Measurements from ENCODE around the gene ELOVL6.
"Not testable (repeated sequence)": the region's sequence is repeated elsewhere in the genome, so short reads cannot be mapped to it uniquely, and the experiment has no call there.

The ELOVL6 gene

GRCh38 chr4:110068248-110068647, 130.2 kb downstream of the ELOVL6 start:
- ATAC-seq = no peak

GRCh38 chr4:110064934-110065333, 133.5 kb downstream of the ELOVL6 start:
- no peak for ATAC-seq

GRCh38 chr4:110064295-110064694, 134.1 kb downstream of the ELOVL6 start:
- ATAC-seq = no peak

- ATAC-seq = no peak
Measured at GRCh38 chr4:110062166-110062565, 136.2 kb downstream of the ELOVL6 start.

GRCh38 chr4:110061076-110061475, 137.3 kb downstream of the ELOVL6 start:
- no peak for ATAC-seq

GRCh38 chr4:110059556-110060191, 138.7 kb downstream of the ELOVL6 start:
- ATAC-seq = peak; percentile 59 to 74

GRCh38 chr4:110058677-110059076, 139.7 kb downstream of the ELOVL6 start:
- no peak for ATAC-seq

- ATAC-seq = no peak
Measured at GRCh38 chr4:110055158-110055768, 143.2 kb downstream of the ELOVL6 start.

GRCh38 chr4:110049951-110050925, 148.2 kb downstream of the ELOVL6 start:
- no peak for ATAC-seq

GRCh38 chr4:110046588-110047049, 151.8 kb downstream of the ELOVL6 start:
- no peak for ATAC-seq

- ATAC-seq = no peak
Measured at GRCh38 chr4:110042545-110043517, 155.6 kb downstream of the ELOVL6 start.

GRCh38 chr4:110041735-110042134, 156.7 kb downstream of the ELOVL6 start:
- no peak for ATAC-seq

- not testable (repeated sequence) for ATAC-seq
Measured at GRCh38 chr4:110039164-110039563, 159.3 kb downstream of the ELOVL6 start.

GRCh38 chr4:110034026-110034393, 164.4 kb downstream of the ELOVL6 start:
- ATAC-seq = no peak

- ATAC-seq = no peak
Measured at GRCh38 chr4:110033355-110034025, 164.9 kb downstream of the ELOVL6 start.

GRCh38 chr4:110032603-110033002, 165.8 kb downstream of the ELOVL6 start:
- ATAC-seq = no peak

- no peak for ATAC-seq
Measured at GRCh38 chr4:110025718-110026117, 172.7 kb downstream of the ELOVL6 start.

GRCh38 chr4:110025056-110025455, 173.4 kb downstream of the ELOVL6 start:
- ATAC-seq = no peak

GRCh38 chr4:110022457-110022856, 176.0 kb downstream of the ELOVL6 start:
- ATAC-seq = no peak

GRCh38 chr4:110020646-110021443, 177.6 kb downstream of the ELOVL6 start:
- ATAC-seq = peak; percentile 10 to 21

GRCh38 chr4:110020139-110020538, 178.3 kb downstream of the ELOVL6 start:
- no peak for ATAC-seq
